Measurements from ENCODE around the gene UBE2E2.

The UBE2E2 gene

GRCh38 chr3:23455084-23455483 is 252.0 kb downstream of the UBE2E2 start:
- no peak overlapping the region for H3K4me3 Mint-ChIP-seq
- H3K36me3 Mint-ChIP-seq, result peaks cover 15% of the 10 kb centered on the region in 2 donors
- DNase-seq (no peak), ATAC-seq (replicated peaks) (peak in 1 of 2 donors; percentile 39)
- H3K9me3 Mint-ChIP-seq, result peaks cover 5 to 6% of the 10 kb centered on the region in 2 donors
- H3K4me1 Mint-ChIP-seq, result peaks cover 12 to 43% of the 10 kb centered on the region in 2 donors
- H3K27me3 Mint-ChIP-seq, result no peaks in the 10 kb centered on the region
- H3K27ac Mint-ChIP-seq, result no peak overlapping the region

DNA sequence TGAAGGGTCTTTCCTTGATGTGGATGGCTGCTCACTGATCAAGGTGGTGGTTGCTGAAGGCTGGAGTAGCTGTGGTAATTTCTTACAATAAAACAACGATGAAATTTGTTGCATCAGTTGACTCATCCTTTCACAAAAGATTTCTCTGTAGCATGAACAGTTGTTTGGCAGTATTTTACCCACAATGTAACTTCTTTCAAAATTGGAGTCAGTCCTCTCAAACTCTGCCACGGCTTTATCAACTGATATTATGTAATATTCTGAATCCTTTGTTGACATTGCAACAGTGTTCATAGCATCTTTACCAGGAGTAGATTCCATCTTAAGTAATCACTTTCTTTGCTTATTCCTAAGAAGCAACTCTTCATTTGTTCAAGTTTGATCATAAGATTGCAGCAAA is 252.6 kb downstream of the UBE2E2 start:
- no peak for ATAC-seq (replicated peaks)
- Mint-ChIP-seq H3K9me3 (peaks cover 5 to 6% of the 10 kb centered on the region in 2 donors), H3K4me3 (no peak overlapping the region), H3K27ac (no peak overlapping the region), H3K36me3 (peaks cover 15% of the 10 kb centered on the region in 2 donors), H3K4me1 (peaks cover 14 to 50% of the 10 kb centered on the region in 2 donors), H3K27me3 (no peaks in the 10 kb centered on the region)
- no peak for DNase-seq

GRCh38 chr3:23457697-23458096 is 254.6 kb downstream of the UBE2E2 start:
- DNase-seq, result no peak
- H3K4me1 Mint-ChIP-seq, result peaks cover 12 to 49% of the 10 kb centered on the region in 2 donors
- H3K9me3 Mint-ChIP-seq, result peaks cover 5 to 6% of the 10 kb centered on the region in 2 donors
- peaks cover 15% of the 10 kb centered on the region in 2 donors for H3K36me3 Mint-ChIP-seq
- ATAC-seq (replicated peaks), result no peak
- H3K27me3 Mint-ChIP-seq, result no peaks in the 10 kb centered on the region
- no peak overlapping the region for H3K27ac Mint-ChIP-seq
- no peak overlapping the region for H3K4me3 Mint-ChIP-seq

DNA sequence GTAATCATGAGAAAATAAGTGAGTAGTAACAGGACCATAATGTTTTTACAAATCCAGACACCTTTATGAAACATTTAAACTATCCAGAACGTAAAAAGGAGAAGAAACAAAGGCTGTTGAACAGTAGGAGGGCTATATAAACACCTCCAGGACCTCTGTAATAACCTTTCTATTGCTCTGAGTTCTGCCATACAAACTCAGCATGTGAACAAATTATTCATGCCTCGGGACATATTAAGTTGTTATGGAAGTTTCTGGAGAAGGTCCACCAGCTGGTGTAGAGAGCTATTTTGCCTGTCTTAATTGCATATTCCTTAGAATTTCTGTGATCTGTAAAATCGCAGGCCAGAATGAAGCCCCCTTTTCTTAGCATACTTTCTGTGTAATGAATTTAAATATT is 256.3 kb downstream of the UBE2E2 start:
- Mint-ChIP-seq H3K4me3 (no peak overlapping the region), H3K9me3 (peaks cover 5 to 6% of the 10 kb centered on the region in 2 donors), H3K27me3 (no peaks in the 10 kb centered on the region), H3K36me3 (peaks cover 15% of the 10 kb centered on the region in 2 donors), H3K27ac (no peak overlapping the region), H3K4me1 (peaks cover 11 to 46% of the 10 kb centered on the region in 2 donors)
- ATAC-seq (replicated peaks) (no peak), DNase-seq (no peak)

- peaks cover 5 to 6% of the 10 kb centered on the region in 2 donors for H3K9me3 Mint-ChIP-seq
- peaks cover 11 to 42% of the 10 kb centered on the region in 2 donors for H3K4me1 Mint-ChIP-seq
- H3K27ac Mint-ChIP-seq, result no peak overlapping the region
- no peak overlapping the region for H3K4me3 Mint-ChIP-seq
- H3K36me3 Mint-ChIP-seq, result peaks cover 15% of the 10 kb centered on the region in 2 donors
- ATAC-seq (replicated peaks), result no peak
- DNase-seq, result no peak
- no peaks in the 10 kb centered on the region for H3K27me3 Mint-ChIP-seq
Observed at GRCh38 chr3:23459889-23460546, 256.9 kb downstream of the UBE2E2 start.

DNA sequence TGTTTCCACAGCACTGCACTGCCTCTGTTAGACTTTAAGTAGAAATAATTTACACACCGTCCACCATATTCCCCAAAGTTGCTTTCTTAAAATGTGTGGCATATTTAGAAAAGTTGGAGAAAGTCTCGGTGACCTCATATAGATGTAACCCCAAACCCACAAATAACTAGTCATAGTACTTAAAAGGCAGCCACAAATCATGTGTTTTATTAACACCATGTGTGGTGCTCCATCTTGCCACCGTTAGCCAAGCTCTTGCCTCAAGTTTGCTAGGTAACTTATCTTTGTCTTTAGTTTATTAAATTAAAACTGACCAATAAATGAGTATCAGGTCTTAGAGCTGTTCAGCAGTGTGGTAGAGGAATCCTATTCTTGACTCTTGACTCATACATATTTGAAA is 257.9 kb downstream of the UBE2E2 start:
- ATAC-seq (replicated peaks) (no peak), DNase-seq (no peak)
- H3K27ac Mint-ChIP-seq, result no peak overlapping the region
- no peak overlapping the region for H3K4me3 Mint-ChIP-seq
- peaks cover 3 to 5% of the 10 kb centered on the region in 2 donors for H3K9me3 Mint-ChIP-seq
- H3K36me3 Mint-ChIP-seq, result peaks cover 12 to 13% of the 10 kb centered on the region in 2 donors
- H3K27me3 Mint-ChIP-seq, result no peaks in the 10 kb centered on the region
- H3K4me1 Mint-ChIP-seq, result peaks cover 11 to 47% of the 10 kb centered on the region in 2 donors

GRCh38 chr3:23463791-23464190 is 260.7 kb downstream of the UBE2E2 start:
- peaks cover 5 to 35% of the 10 kb centered on the region in 2 donors for H3K4me1 Mint-ChIP-seq
- no peaks in the 10 kb centered on the region for H3K27me3 Mint-ChIP-seq
- DNase-seq, result no peak
- H3K36me3 Mint-ChIP-seq, result peaks cover 4 to 16% of the 10 kb centered on the region in 2 donors
- ATAC-seq (replicated peaks), result no peak
- no peak overlapping the region for H3K27ac Mint-ChIP-seq
- H3K9me3 Mint-ChIP-seq, result peaks cover 7 to 9% of the 10 kb centered on the region in 2 donors
- no peak overlapping the region for H3K4me3 Mint-ChIP-seq

- ATAC-seq (replicated peaks), result no peak
- H3K27ac Mint-ChIP-seq, result no peak overlapping the region
- peaks cover 7 to 9% of the 10 kb centered on the region in 2 donors for H3K9me3 Mint-ChIP-seq
Observed at GRCh38 chr3:23465569-23465968, 262.4 kb downstream of the UBE2E2 start.

GRCh38 chr3:23468203-23468602 is 265.1 kb downstream of the UBE2E2 start:
- DNase-seq (no peak), ATAC-seq (replicated peaks) (no peak)
- peaks cover 7 to 9% of the 10 kb centered on the region in 2 donors for H3K9me3 Mint-ChIP-seq
- peaks cover 2 to 24% of the 10 kb centered on the region in 2 donors for H3K4me1 Mint-ChIP-seq
- H3K36me3 Mint-ChIP-seq, result peaks cover 4 to 19% of the 10 kb centered on the region in 2 donors
- H3K27me3 Mint-ChIP-seq, result no peaks in the 10 kb centered on the region
- H3K4me3 Mint-ChIP-seq, result no peak overlapping the region
- H3K27ac Mint-ChIP-seq, result no peak overlapping the region

More at GRCh38 chr3:23465569-23465968, 262.4 kb downstream of the UBE2E2 start:
- peaks cover 3 to 21% of the 10 kb centered on the region in 2 donors for H3K4me1 Mint-ChIP-seq
- no peak for DNase-seq
- no peak overlapping the region for H3K4me3 Mint-ChIP-seq
- H3K36me3 Mint-ChIP-seq, result peaks cover 4 to 16% of the 10 kb centered on the region in 2 donors
- H3K27me3 Mint-ChIP-seq, result no peaks in the 10 kb centered on the region

GRCh38 chr3:23474580-23475357 is 271.6 kb downstream of the UBE2E2 start:
- Mint-ChIP-seq H3K36me3 (peaks cover 20 to 46% of the 10 kb centered on the region in 2 donors), H3K4me1 (peaks cover 12 to 20% of the 10 kb centered on the region in 2 donors), H3K4me3 (no peak overlapping the region), H3K9me3 (peaks cover 16 to 21% of the 10 kb centered on the region in 2 donors), H3K27me3 (no peaks in the 10 kb centered on the region), H3K27ac (no peak overlapping the region)
- ATAC-seq (replicated peaks), result peak in 1 of 2 donors; percentile 39
- DNase-seq, result no peak

GRCh38 chr3:23475446-23475845 is 272.3 kb downstream of the UBE2E2 start:
- Mint-ChIP-seq H3K27me3 (no peaks in the 10 kb centered on the region), H3K4me3 (no peak overlapping the region), H3K27ac (no peak overlapping the region), H3K4me1 (peaks cover 14 to 24% of the 10 kb centered on the region in 2 donors), H3K9me3 (peaks cover 16 to 22% of the 10 kb centered on the region in 2 donors), H3K36me3 (peaks cover 27 to 50% of the 10 kb centered on the region in 2 donors)
- ATAC-seq (replicated peaks) (no peak), DNase-seq (no peak)

- no peak for ATAC-seq (replicated peaks)
- Mint-ChIP-seq H3K9me3 (peaks cover 16 to 26% of the 10 kb centered on the region in 2 donors), H3K4me1 (peaks cover 14 to 33% of the 10 kb centered on the region in 2 donors), H3K27ac (no peak overlapping the region), H3K4me3 (no peak overlapping the region), H3K36me3 (peaks cover 32 to 53% of the 10 kb centered on the region in 2 donors), H3K27me3 (no peaks in the 10 kb centered on the region)
- no peak for DNase-seq
Observed at GRCh38 chr3:23479026-23479425, 275.9 kb downstream of the UBE2E2 start.

DNA sequence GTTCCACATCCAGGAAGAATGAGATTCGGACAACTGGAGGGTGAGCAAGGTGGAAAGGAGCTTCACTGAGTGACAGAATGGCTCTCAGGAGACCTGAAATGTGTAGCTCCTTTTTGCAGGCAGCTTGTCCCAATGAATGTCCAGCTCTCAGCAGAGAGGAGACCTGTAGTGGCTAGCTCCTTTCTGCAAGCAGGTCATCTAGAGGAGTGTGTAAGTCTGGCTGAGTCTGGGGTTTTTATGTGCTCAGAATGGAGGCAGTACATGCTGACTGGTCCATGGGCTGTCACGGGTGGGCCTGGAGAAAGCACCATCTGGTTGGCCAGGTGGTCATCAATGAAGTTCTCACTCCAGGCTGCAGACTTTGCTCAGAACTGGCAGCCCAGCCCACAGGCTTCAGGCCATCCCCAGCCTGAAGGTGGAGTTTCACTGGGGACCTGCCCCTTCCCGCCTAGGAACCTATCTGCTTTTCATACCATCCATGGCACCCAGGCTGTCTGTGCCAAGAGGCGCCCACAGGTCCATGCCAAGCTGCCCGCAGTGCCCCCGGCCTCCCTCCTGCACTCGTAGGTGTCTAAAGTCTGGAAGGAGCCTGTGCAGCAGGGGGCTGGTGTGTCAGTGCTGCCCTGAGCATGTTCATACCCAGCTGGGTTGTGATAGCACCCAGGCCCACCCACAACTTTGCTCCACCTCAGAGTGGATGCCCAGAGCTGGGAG is 276.6 kb downstream of the UBE2E2 start:
- peaks cover 37 to 55% of the 10 kb centered on the region in 2 donors for H3K36me3 Mint-ChIP-seq
- no peak overlapping the region for H3K4me3 Mint-ChIP-seq
- DNase-seq, result no peak
- no peak overlapping the region for H3K27ac Mint-ChIP-seq
- ATAC-seq (replicated peaks), result no peak
- no peaks in the 10 kb centered on the region for H3K27me3 Mint-ChIP-seq
- H3K9me3 Mint-ChIP-seq, result peaks cover 20 to 26% of the 10 kb centered on the region in 2 donors
- peaks cover 10 to 28% of the 10 kb centered on the region in 2 donors for H3K4me1 Mint-ChIP-seq

GRCh38 chr3:23480329-23480714 is 277.2 kb downstream of the UBE2E2 start:
- Mint-ChIP-seq H3K9me3 (peaks cover 15 to 22% of the 10 kb centered on the region in 2 donors), H3K4me1 (peaks cover 4 to 23% of the 10 kb centered on the region in 2 donors), H3K36me3 (peaks cover 37 to 53% of the 10 kb centered on the region in 2 donors), H3K4me3 (no peak overlapping the region), H3K27ac (no peak overlapping the region), H3K27me3 (no peaks in the 10 kb centered on the region)
- ATAC-seq (replicated peaks) (no peak), DNase-seq (no peak)

Data from stimulated activated naive B cell treated with anti-CD40 and anti-IgM and Interleukin-4, amounts not matched to agents 10 μg/mL and 1 μg/mL and 100 μg/mL, for 72 hours (primary cell).